G401.6 (cell line): ENCODE data around the gene RNASE13.
"Not testable (repeated sequence)": the region's sequence is repeated elsewhere in the genome, so short reads cannot be mapped to it uniquely, and the experiment has no call there.

Experiments used
- FAIRE-seq: peaks from 2 replicates; lab custom pipeline; 2012; peaks lifted over from hg19 to GRCh38; lab: Jason Lieb, UNC

Gene RNASE13

GRCh38 chr14:21041676-21042433 is 7.2 kb upstream of the RNASE13 start, which contains the start of gene RNASE7:
TSS of gene RNASE7 (plus strand) at chr14:21042362. CDS start at chr14:21042993, 631 bp downstream.
- FAIRE-seq: no peak

GRCh38 chr14:21040941-21041340 is 6.3 kb upstream of the RNASE13 start:
- FAIRE-seq: not testable (repeated sequence)

- no peak for FAIRE-seq
These were observed 5.8 kb upstream of the RNASE13 start for GRCh38 chr14:21040370-21040925.

GRCh38 chr14:21039585-21040369 is 5.2 kb upstream of the RNASE13 start:
- FAIRE-seq: peak; percentile 60

- no peak for FAIRE-seq
These were observed 4.1 kb upstream of the RNASE13 start for GRCh38 chr14:21038441-21039422.

GRCh38 chr14:21037156-21037555 is 2.5 kb upstream of the RNASE13 start:
- FAIRE-seq: no peak

- FAIRE-seq: no peak
These were observed 2.1 kb upstream of the RNASE13 start for GRCh38 chr14:21036751-21037150.

GRCh38 chr14:21033133-21033698 is 1.4 kb downstream of the RNASE13 start:
- FAIRE-seq: no peak

- FAIRE-seq: no peak
These were observed 2.1 kb downstream of the RNASE13 start for GRCh38 chr14:21032326-21033132.

GRCh38 chr14:21030531-21030930 is 4.1 kb downstream of the RNASE13 start:
- FAIRE-seq: no peak

GRCh38 chr14:21029917-21030316 is 4.7 kb downstream of the RNASE13 start, which contains the start of gene TPPP2:
TSS of gene TPPP2 (plus strand) at chr14:21030217. CDS start at chr14:21030582, 365 bp downstream.
- FAIRE-seq: no peak

GRCh38 chr14:21026988-21027315 is 7.7 kb downstream of the RNASE13 start:
- FAIRE-seq: no peak

- FAIRE-seq: no peak
These were observed 8.2 kb downstream of the RNASE13 start for GRCh38 chr14:21026274-21026987.

GRCh38 chr14:21025371-21026273 is 9.0 kb downstream of the RNASE13 start:
- FAIRE-seq: no peak

- FAIRE-seq: no peak
These were observed 9.8 kb downstream of the RNASE13 start, which contains the start of gene NDRG2 for GRCh38 chr14:21024585-21025370. TSS of gene NDRG2 (minus strand) at chr14:21025061. CDS start at chr14:21023315, 1,746 bp downstream.

- FAIRE-seq: no peak
These were observed 10.6 kb downstream of the RNASE13 start for GRCh38 chr14:21023817-21024584.

- FAIRE-seq: no peak
These were observed 11.4 kb downstream of the RNASE13 start for GRCh38 chr14:21023174-21023573.
